Upper lobe of left lung (tissue), 4 donors: ENCODE measurements around the gene S100A9.

ENCODE experiments used
- CTCF ChIP-seq, 6 experiments: fragments of 450-650 bp in 4 of 6; fragments of 200-600 bp in 2 of 6; sonication (generic) in 2 of 6; IDR thresholded peaks; one replicate each; pipeline ENCODE4 v1.5.1; 2016 to 2019; ENCODE audit warnings: antibody characterized with exemption in 6 of 6
- POLR2A ChIP-seq, 4 donors: fragments of 450-650 bp; IDR thresholded peaks; one replicate each; pipeline ENCODE4 v1.5.1; 2016 to 2017; ENCODE audit warnings: antibody characterized with exemption in 4 of 4, mild to moderate bottlenecking in 2 of 4
- POLR2AphosphoS5 ChIP-seq, 2 donors: sonication (generic); formaldehyde crosslinking; IDR thresholded peaks; one replicate each; pipeline ENCODE4 v1.5.1; 2017; ENCODE audit warnings: antibody characterized with exemption in 2 of 2

- TF ChIP-seq POLR2A (IDR thresholded peaks at IDR 0.05) (no peak), CTCF (IDR thresholded peaks at IDR 0.05) (no peak), POLR2AphosphoS5 (IDR thresholded peaks at IDR 0.05) (no peak)
These were observed 41.9 kb downstream of the S100A9 start for GRCh38 chr1:153399401-153400055.
